ENCODE data around the gene PTPRH.

GRCh38 chr19:55232286-55232602, 22.9 kb upstream of the PTPRH start:
- TF ChIP-seq, protein P1, sequence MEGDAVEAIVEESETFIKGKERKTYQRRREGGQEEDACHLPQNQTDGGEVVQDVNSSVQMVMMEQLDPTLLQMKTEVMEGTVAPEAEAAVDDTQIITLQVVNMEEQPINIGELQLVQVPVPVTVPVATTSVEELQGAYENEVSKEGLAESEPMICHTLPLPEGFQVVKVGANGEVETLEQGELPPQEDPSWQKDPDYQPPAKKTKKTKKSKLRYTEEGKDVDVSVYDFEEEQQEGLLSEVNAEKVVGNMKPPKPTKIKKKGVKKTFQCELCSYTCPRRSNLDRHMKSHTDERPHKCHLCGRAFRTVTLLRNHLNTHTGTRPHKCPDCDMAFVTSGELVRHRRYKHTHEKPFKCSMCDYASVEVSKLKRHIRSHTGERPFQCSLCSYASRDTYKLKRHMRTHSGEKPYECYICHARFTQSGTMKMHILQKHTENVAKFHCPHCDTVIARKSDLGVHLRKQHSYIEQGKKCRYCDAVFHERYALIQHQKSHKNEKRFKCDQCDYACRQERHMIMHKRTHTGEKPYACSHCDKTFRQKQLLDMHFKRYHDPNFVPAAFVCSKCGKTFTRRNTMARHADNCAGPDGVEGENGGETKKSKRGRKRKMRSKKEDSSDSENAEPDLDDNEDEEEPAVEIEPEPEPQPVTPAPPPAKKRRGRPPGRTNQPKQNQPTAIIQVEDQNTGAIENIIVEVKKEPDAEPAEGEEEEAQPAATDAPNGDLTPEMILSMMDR (conservative IDR thresholded peaks at IDR 0.05), result no peak
- no peak for TF ChIP-seq ZFX (IDR thresholded peaks at IDR 0.05)

Data from C4-2B (cell line).